Measurements from ENCODE around the gene PTTG1IP. TPM values are rescaled to one million over a fixed set of nuclear protein-coding genes. Genes with fewer than 3 reads are reported as not detected.

Gene PTTG1IP
- total RNA-seq, 2 experiments from 2014 or later: 54.9 to 55.2 TPM

- H3K27me3 Mint-ChIP-seq (ENCODE audit: low read depth): no peaks in the 10 kb centered on the region
- peak overlapping the region; percentile 93 for H3K4me3 Mint-ChIP-seq
- ATAC-seq (no peak), DNase-seq (peak; percentile 41)
- H3K27ac Mint-ChIP-seq: no peak overlapping the region
- H3K36me3 Mint-ChIP-seq (ENCODE audit: low read depth): peaks cover 57% of the 10 kb centered on the region
- ChIA-PET POLR2A (interaction anchor here (1.1 to 2.4 kb wide), 3 partner anchors 16 to 127 kb away, joined by 3 to 9 read pairs (median 6); no protein-coding TSS in a partner anchor), CTCF (interaction anchor here (0.9 to 6.2 kb wide), 25 partner anchors 8 to 343 kb away, joined by 3 to 106 read pairs (median 7); partner anchors contain the start of genes PTTG1IP and SLX9)
- H3K9me3 Mint-ChIP-seq (ENCODE audit: insufficient read depth): no peaks in the 10 kb centered on the region
- peaks cover 58% of the 10 kb centered on the region for H3K4me1 Mint-ChIP-seq (ENCODE audit: low read depth)
Observed at GRCh38 chr21:44800103-44800502, 73.4 kb downstream of the PTTG1IP start.

- no peak for ATAC-seq
- peak overlapping the region; percentile 29 for H3K4me3 Mint-ChIP-seq
- peaks cover 53% of the 10 kb centered on the region for H3K36me3 Mint-ChIP-seq (ENCODE audit: low read depth)
- H3K9me3 Mint-ChIP-seq (ENCODE audit: insufficient read depth): no peaks in the 10 kb centered on the region
- H3K4me1 Mint-ChIP-seq (ENCODE audit: low read depth): peaks cover 57% of the 10 kb centered on the region
- ChIA-PET POLR2A (interaction anchor here (1.0 kb wide), 1 partner anchor 76 kb away, joined by 3 read pairs; no protein-coding TSS in a partner anchor), CTCF (interaction anchor here (0.8 to 6.2 kb wide), 17 partner anchors 10 to 329 kb away, joined by 3 to 106 read pairs (median 8); partner anchors contain the start of genes PTTG1IP and SLX9)
- DNase-seq: no peak
- no peaks in the 10 kb centered on the region for H3K27me3 Mint-ChIP-seq (ENCODE audit: low read depth)
- H3K27ac Mint-ChIP-seq: no peak overlapping the region
Observed at GRCh38 chr21:44799646-44800045, 73.8 kb downstream of the PTTG1IP start.

Other genes with a start within 250 kb of the PTTG1IP start
- gene KRTAP10-9, start 246.6 kb downstream of the PTTG1IP start, total RNA-seq: not detected
- gene KRTAP10-10, start 236.3 kb downstream of the PTTG1IP start, total RNA-seq: not detected
- gene KRTAP10-11, start 227.3 kb downstream of the PTTG1IP start, total RNA-seq: not detected
- not detected for gene KRTAP12-4, start 219.0 kb downstream of the PTTG1IP start, total RNA-seq
- not detected for gene KRTAP12-3, start 215.8 kb downstream of the PTTG1IP start, total RNA-seq
- not detected for gene KRTAP12-2, start 206.8 kb downstream of the PTTG1IP start, total RNA-seq
- not detected for gene KRTAP12-1, start 191.5 kb downstream of the PTTG1IP start, total RNA-seq
- not detected for gene KRTAP10-12, start 176.5 kb downstream of the PTTG1IP start, total RNA-seq
- gene TSPEAR, start 162.1 kb downstream of the PTTG1IP start, total RNA-seq: not detected
- gene UBE2G2, start 71.9 kb downstream of the PTTG1IP start, total RNA-seq: 10 to 100 TPM; 85.5 to 86.0 TPM
- 100 to 1,000 TPM in 1 of 2 experiments, 10 to 100 TPM in 1; 98.8 to 102 TPM for gene SUMO3, start 55.6 kb downstream of the PTTG1IP start, total RNA-seq
- 100 to 1,000 TPM; 503 to 530 TPM for gene ITGB2, start 47.2 kb upstream of the PTTG1IP start, total RNA-seq
- gene SLX9, start 66.3 kb upstream of the PTTG1IP start, total RNA-seq: 10 to 100 TPM; 56.6 to 60.4 TPM
- gene ADARB1, start 200.9 kb upstream of the PTTG1IP start, total RNA-seq: 10 to 100 TPM; 52.9 to 66.2 TPM